Measurements from ENCODE around the gene TTC13.

- TF ChIP-seq CEBPB (IDR thresholded peaks at IDR 0.05; ENCODE audit: low read depth, low read length) (no peak), RCOR1 (IDR thresholded peaks at IDR 0.05; ENCODE audit: insufficient replicate concordance, low read length) (no peak), RFX5 (IDR thresholded peaks at IDR 0.05; ENCODE audit: low read depth, low read length) (no peak), POLR2A (IDR thresholded peaks at IDR 0.05; ENCODE audit: low read depth, low read length) (no peak), FOS (IDR thresholded peaks at IDR 0.05; ENCODE audit: low read depth, low read length) (no peak), MAZ (IDR thresholded peaks at IDR 0.05; ENCODE audit: borderline replicate concordance, low read depth, low read length) (no peak)
- TF ChIP-seq, protein P1, sequence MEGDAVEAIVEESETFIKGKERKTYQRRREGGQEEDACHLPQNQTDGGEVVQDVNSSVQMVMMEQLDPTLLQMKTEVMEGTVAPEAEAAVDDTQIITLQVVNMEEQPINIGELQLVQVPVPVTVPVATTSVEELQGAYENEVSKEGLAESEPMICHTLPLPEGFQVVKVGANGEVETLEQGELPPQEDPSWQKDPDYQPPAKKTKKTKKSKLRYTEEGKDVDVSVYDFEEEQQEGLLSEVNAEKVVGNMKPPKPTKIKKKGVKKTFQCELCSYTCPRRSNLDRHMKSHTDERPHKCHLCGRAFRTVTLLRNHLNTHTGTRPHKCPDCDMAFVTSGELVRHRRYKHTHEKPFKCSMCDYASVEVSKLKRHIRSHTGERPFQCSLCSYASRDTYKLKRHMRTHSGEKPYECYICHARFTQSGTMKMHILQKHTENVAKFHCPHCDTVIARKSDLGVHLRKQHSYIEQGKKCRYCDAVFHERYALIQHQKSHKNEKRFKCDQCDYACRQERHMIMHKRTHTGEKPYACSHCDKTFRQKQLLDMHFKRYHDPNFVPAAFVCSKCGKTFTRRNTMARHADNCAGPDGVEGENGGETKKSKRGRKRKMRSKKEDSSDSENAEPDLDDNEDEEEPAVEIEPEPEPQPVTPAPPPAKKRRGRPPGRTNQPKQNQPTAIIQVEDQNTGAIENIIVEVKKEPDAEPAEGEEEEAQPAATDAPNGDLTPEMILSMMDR (conservative IDR thresholded peaks at IDR 0.05; ENCODE audit: low read depth, low read length), result no peak
- TF ChIP-seq, protein P2, sequence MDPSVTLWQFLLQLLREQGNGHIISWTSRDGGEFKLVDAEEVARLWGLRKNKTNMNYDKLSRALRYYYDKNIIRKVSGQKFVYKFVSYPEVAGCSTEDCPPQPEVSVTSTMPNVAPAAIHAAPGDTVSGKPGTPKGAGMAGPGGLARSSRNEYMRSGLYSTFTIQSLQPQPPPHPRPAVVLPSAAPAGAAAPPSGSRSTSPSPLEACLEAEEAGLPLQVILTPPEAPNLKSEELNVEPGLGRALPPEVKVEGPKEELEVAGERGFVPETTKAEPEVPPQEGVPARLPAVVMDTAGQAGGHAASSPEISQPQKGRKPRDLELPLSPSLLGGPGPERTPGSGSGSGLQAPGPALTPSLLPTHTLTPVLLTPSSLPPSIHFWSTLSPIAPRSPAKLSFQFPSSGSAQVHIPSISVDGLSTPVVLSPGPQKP (IDR thresholded peaks at IDR 0.05; ENCODE audit: borderline replicate concordance, low read depth, low read length), result no peak
Observed at GRCh38 chr1:230869500-230869899, 109.2 kb downstream of the TTC13 start.
